PC-3 (cell line): ENCODE measurements around the gene EVI2A. TPM values are rescaled to one million over a fixed set of nuclear protein-coding genes. Genes with fewer than 3 reads are reported as not detected.

Source experiments
- ATAC-seq: fragments of 200-7000 bp; cut with Tn5 transposase; 2 replicates; pipeline ENCODE4 v1.9.1; 2020; ENCODE audit warnings: mild to moderate bottlenecking, moderate library complexity
- BruUV-seq: library from RNA; stranded (reverse); fragments of 400-500 nt; replicated peaks from 2 replicates; lab custom pipeline; 2021; lab: Mats Ljungman, UMichigan
- CTCF ChIA-PET: fragments of 300-600 bp; sonication (Branson Sonifier 250); formaldehyde crosslinking; loops from one replicate; lab custom pipeline; 2022; ENCODE audit warnings: antibody characterized with exemption; lab: Charles Lee
- POLR2A ChIA-PET: fragments of 300-600 bp; sonication (Branson Sonifier 250); formaldehyde crosslinking; loops from one replicate; lab custom pipeline; 2022; ENCODE audit warnings: antibody characterized with exemption; ENCODE audit not compliant: unreplicated experiment; lab: Charles Lee
- DNase-seq: peaks from one replicate; pipeline ENCODE4 v3.0.0-alpha.2; 2015
- H2AFZ ChIP-seq: fragments of 300-600 bp; sonication (generic); 2 replicates; pipeline ENCODE4 v1.6.0; 2016; ENCODE audit warnings: antibody characterized with exemption, low read length
- H3F3A ChIP-seq: fragments of 300-600 bp; sonication (generic); one replicate; pipeline ENCODE4 v1.6.0; 2017; ENCODE audit warnings: antibody characterized with exemption, low read length, control low read depth, mild to moderate bottlenecking; ENCODE audit not compliant: unreplicated experiment
- H3K27ac ChIP-seq: fragments of 300-600 bp; sonication (generic); 2 replicates; pipeline ENCODE4 v1.5.1; 2016; ENCODE audit warnings: mild to moderate bottlenecking, low read length
- H3K27me3 ChIP-seq: fragments of 300-600 bp; sonication (generic); 2 replicates; pipeline ENCODE4 v1.6.1; 2016; ENCODE audit warnings: low read length, mixed read lengths
- H3K36me3 ChIP-seq: fragments of 300-600 bp; sonication (generic); 2 replicates; pipeline ENCODE4 v1.6.1; 2016; ENCODE audit warnings: low read depth, mixed run types, low read length, mixed read lengths
- H3K4me1 ChIP-seq: fragments of 300-600 bp; sonication (generic); 2 replicates; pipeline ENCODE4 v1.5.1; 2016; ENCODE audit warnings: low read length; ENCODE audit not compliant: insufficient read depth
- H3K4me2 ChIP-seq: fragments of 300-600 bp; sonication (generic); 2 replicates; pipeline ENCODE4 v1.6.0; 2016; ENCODE audit warnings: low read length
- H3K4me3 ChIP-seq: fragments of 300-600 bp; sonication (generic); 2 replicates; pipeline ENCODE4 v1.5.1; 2016; ENCODE audit warnings: mild to moderate bottlenecking, low read length, mixed read lengths
- H3K79me2 ChIP-seq: fragments of 300-600 bp; sonication (generic); 2 replicates; pipeline ENCODE4 v1.6.1; 2017; ENCODE audit warnings: low read length, mixed read lengths
- H3K9ac ChIP-seq: fragments of 300-600 bp; sonication (generic); 2 replicates; pipeline ENCODE4 v1.6.0; 2016; ENCODE audit warnings: mild to moderate bottlenecking, low read length
- H3K9me2 ChIP-seq: fragments of 300-600 bp; sonication (generic); replicated peaks from 2 replicates; pipeline ENCODE4 v1.6.1; 2016; ENCODE audit warnings: mixed run types, low read length, mixed read lengths
- H3K9me3 ChIP-seq: fragments of 300-600 bp; sonication (generic); 2 replicates; pipeline ENCODE4 v1.6.1; 2016; ENCODE audit warnings: low read length, mixed read lengths
- H4K20me1 ChIP-seq: fragments of 300-600 bp; sonication (generic); 2 replicates; pipeline ENCODE4 v1.6.1; 2016; ENCODE audit warnings: low read length, mixed read lengths
- EZH2 ChIP-seq: fragments of 300-600 bp; sonication (generic); IDR thresholded peaks from one replicate; pipeline ENCODE4 v1.6.1; 2017; ENCODE audit warnings: antibody characterized with exemption, mild to moderate bottlenecking, low read length; ENCODE audit not compliant: unreplicated experiment
- EZH2phosphoT487 ChIP-seq: fragments of 300-600 bp; sonication (generic); IDR thresholded peaks from 2 replicates; pipeline ENCODE4 v1.6.1; 2018; ENCODE audit warnings: mild to moderate bottlenecking, antibody characterized with exemption, low read length, borderline replicate concordance
- intact Hi-C: fragments of 100-400 bp; cut with micrococcal nuclease; formaldehyde crosslinking; loops from 2 replicates; pipeline ENCODE4 v1.9.0; 2023
- total RNA-seq: library from RNA; depleted of rRNA; stranded (reverse); fragments of >200 nt; gene quantifications from 2 replicates; pipeline ENCODE4 v1.2.3, GENCODE V29; 2014
- TF ChIP-seq, protein P1 (sequence below): fragments of 300-600 bp; sonication (generic); conservative IDR thresholded peaks from 2 replicates; pipeline ENCODE4 v1.5.1; 2017; ENCODE audit warnings: antibody characterized with exemption, low read depth, mild to moderate bottlenecking, low read length

Gene EVI2A
- total RNA-seq, 1 experiment from 2014 or later = not detected

DNA sequence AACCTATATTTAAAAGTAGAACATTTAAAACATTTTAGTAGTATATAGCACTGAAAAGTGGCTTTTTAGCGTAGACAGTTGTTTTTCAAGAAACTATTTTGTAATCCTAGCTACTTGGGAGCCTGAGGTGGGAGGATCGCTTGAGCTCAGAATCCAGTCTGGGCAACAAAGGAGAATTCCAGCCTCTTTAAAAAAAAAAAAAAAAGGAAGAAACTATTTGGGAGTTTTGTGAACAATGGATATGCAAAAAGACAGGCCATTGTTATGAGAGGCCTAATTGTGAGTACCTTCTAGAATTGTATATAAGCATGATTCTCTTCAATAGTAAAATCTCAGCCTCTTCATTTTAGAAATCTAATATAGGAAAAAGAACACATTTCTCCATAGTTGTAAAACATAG, 42.0 kb downstream of the EVI2A start:
- no peaks in the 10 kb centered on the region for H3K4me1 ChIP-seq
- no peaks in the 10 kb centered on the region for H3K79me2 ChIP-seq
- no TSS peak for BruUV-seq
- no peaks in the 10 kb centered on the region for H4K20me1 ChIP-seq
- intact Hi-C loops = no loop called here
- H3K27me3 ChIP-seq = no peaks in the 10 kb centered on the region
- DNase-seq = no peak
- ChIA-PET CTCF (no interaction called here), POLR2A (no interaction called here)
- no peak overlapping the region for H2AFZ ChIP-seq
- 0 out of 2 replicates have a peak, but pooled peaks cover 2% of the 10 kb centered on the region for H3K36me3 ChIP-seq
- no peak overlapping the region for H3K9ac ChIP-seq
- ATAC-seq = no peak
- no peak overlapping the region for H3K27ac ChIP-seq
- TF ChIP-seq, protein P1, sequence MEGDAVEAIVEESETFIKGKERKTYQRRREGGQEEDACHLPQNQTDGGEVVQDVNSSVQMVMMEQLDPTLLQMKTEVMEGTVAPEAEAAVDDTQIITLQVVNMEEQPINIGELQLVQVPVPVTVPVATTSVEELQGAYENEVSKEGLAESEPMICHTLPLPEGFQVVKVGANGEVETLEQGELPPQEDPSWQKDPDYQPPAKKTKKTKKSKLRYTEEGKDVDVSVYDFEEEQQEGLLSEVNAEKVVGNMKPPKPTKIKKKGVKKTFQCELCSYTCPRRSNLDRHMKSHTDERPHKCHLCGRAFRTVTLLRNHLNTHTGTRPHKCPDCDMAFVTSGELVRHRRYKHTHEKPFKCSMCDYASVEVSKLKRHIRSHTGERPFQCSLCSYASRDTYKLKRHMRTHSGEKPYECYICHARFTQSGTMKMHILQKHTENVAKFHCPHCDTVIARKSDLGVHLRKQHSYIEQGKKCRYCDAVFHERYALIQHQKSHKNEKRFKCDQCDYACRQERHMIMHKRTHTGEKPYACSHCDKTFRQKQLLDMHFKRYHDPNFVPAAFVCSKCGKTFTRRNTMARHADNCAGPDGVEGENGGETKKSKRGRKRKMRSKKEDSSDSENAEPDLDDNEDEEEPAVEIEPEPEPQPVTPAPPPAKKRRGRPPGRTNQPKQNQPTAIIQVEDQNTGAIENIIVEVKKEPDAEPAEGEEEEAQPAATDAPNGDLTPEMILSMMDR = no peak
- TF ChIP-seq EZH2phosphoT487 (no peak), EZH2 (no peak)
- H3F3A ChIP-seq = no peaks in the 10 kb centered on the region
- H3K4me2 ChIP-seq = no peak overlapping the region
- H3K4me3 ChIP-seq = no peak overlapping the region
- no peaks in the 10 kb centered on the region for H3K9me2 ChIP-seq
- H3K9me3 ChIP-seq = no peaks in the 10 kb centered on the region

DNA sequence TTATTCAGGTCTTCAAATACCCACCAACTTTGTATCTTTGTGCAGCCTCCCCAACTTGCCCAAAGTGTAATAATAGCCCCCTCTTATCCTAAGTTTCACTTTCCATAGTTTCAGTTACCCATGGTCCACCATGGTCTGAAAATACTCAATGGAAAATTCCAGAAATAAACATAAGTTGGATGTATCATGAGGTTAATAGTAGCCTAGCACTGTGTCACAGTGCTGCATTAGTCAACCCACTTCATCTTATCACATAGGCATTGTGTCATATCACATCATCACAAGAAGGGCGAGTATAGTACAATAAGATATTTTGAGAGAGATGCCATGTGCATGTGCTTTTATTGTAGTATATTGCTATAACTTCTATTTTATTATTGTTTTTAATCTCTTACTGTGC, 46.3 kb downstream of the EVI2A start:
- CTCF ChIA-PET = no interaction called here
- Histone ChIP-seq H3K4me1 (peaks cover 6% of the 10 kb centered on the region), H3K36me3 (0 out of 2 replicates have a peak, but pooled peaks cover 6% of the 10 kb centered on the region), H3K4me3 (no peak overlapping the region), H4K20me1 (no peaks in the 10 kb centered on the region), H3K79me2 (no peaks in the 10 kb centered on the region), H3K9ac (no peak overlapping the region), H3K27me3 (no peaks in the 10 kb centered on the region), H3K9me2 (no peaks in the 10 kb centered on the region), H3K27ac (no peak overlapping the region), H3K9me3 (no peaks in the 10 kb centered on the region), H3K4me2 (no peak overlapping the region), H2AFZ (no peak overlapping the region), H3F3A (no peaks in the 10 kb centered on the region)
- BruUV-seq = no TSS peak
- ATAC-seq = no peak
- POLR2A ChIA-PET = no interaction called here
- DNase-seq = no peak
- TF ChIP-seq, protein P1 = no peak
- TF ChIP-seq EZH2 (no peak), EZH2phosphoT487 (no peak)
- intact Hi-C loops = no loop called here

DNA sequence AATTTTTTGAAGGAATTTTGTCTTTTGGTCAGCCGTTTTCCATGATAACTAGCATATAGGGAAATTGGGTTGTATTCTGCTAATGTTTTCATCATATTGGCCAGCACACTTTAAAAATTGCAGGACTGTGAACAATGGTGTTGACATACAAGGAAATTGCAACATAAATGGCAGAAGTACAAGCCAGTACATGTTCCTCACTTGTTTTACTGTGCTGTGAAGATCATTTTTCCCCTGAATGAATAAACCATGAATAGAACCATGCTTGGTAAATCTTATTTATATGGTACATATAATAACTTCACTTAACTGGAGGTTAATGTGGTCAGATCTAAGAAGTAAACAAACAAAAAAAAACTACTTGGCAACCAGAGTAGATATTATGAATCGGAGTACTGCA, 47.2 kb downstream of the EVI2A start:
- Histone ChIP-seq H2AFZ (no peak overlapping the region), H3K79me2 (no peaks in the 10 kb centered on the region), H3K4me2 (no peak overlapping the region), H3K4me1 (peaks cover 14% of the 10 kb centered on the region), H3K9me2 (no peaks in the 10 kb centered on the region), H3F3A (peaks cover 3% of the 10 kb centered on the region), H3K9ac (no peak overlapping the region), H3K27ac (no peak overlapping the region), H3K4me3 (no peak overlapping the region), H3K36me3 (0 out of 2 replicates have a peak, but pooled peaks cover 6% of the 10 kb centered on the region), H3K9me3 (no peaks in the 10 kb centered on the region), H3K27me3 (no peaks in the 10 kb centered on the region), H4K20me1 (no peaks in the 10 kb centered on the region)
- POLR2A ChIA-PET = no interaction called here
- CTCF ChIA-PET = no interaction called here
- TF ChIP-seq EZH2 (no peak), EZH2phosphoT487 (no peak)
- TF ChIP-seq, protein P1 = no peak
- DNase-seq (peak; percentile 23), ATAC-seq (no peak)
- no TSS peak for BruUV-seq
- intact Hi-C loops = no loop called here
